K562 (cell line): ENCODE data around the gene TBC1D3B. TPM values are rescaled to one million over a fixed set of nuclear protein-coding genes. Genes with fewer than 3 reads are reported as not detected.

Experiments
- ATAC-seq: fragments of 200-7000 bp; cut with Tn5 transposase; 3 replicates; pipeline ENCODE4 v1.9.1; 2020; ENCODE audit warnings: moderate library complexity
- BruUV-seq: library from RNA; stranded (reverse); fragments of 400-500 nt; replicated peaks from 2 replicates; lab custom pipeline; 2021; lab: Mats Ljungman, UMichigan
- CTCF ChIA-PET: fragments of 300-600 bp; formaldehyde crosslinking; extraction: SDS; loops from one replicate; lab custom pipeline; 2021; ENCODE audit warnings: low intra/inter-chr PET ratio; lab: Yijun Ruan, JAX
- POLR2A ChIA-PET: fragments of 300-600, 350-650 bp; sonication (Branson Sonifier 250); formaldehyde crosslinking; extraction: SDS; loops from one replicate; lab custom pipeline; 2021; ENCODE audit warnings: antibody characterized with exemption, inconsistent platforms; lab: Yijun Ruan, JAX
- DNase-seq, 4 experiments: peaks; one replicate each; pipeline versions ENCODE4 v3.0.0 to v3.0.0-alpha.2; 2011 to 2018; ENCODE audit warnings: low spot score in 3 of 4, mixed read lengths in 3 of 4; ENCODE audit errors: extremely low read depth in 1 of 4
- FAIRE-seq: peaks from 2 replicates; lab custom pipeline; 2011; peaks lifted over from hg19 to GRCh38; lab: Jason Lieb, UNC
- H2AFZ ChIP-seq: 2 replicates; pipeline ENCODE4 v1.6.0; 2011; ENCODE audit warnings: low read depth, low read length, control low read depth, inconsistent platforms
- H3K27ac ChIP-seq: fragments of 200-600 bp; 3 replicates; pipeline ENCODE4 v1.8.0; 2011; ENCODE audit warnings: low read depth, mild to moderate bottlenecking, control low read depth, inconsistent platforms, low read length, moderate library complexity, mixed read lengths; ENCODE audit errors: extremely low read depth
- H3K27me3 ChIP-seq, 2 experiments: fragments of 300-600 bp in 1 of 2; 2 replicates in 1 of 2; 3 replicates in 1 of 2; pipeline versions ENCODE4 v1.6.0 to v1.8.0; 2011; ENCODE audit warnings: inconsistent platforms in 2 of 2, low read length in 2 of 2, mild to moderate bottlenecking in 1 of 2, mixed read lengths in 1 of 2, moderate library complexity in 1 of 2; ENCODE audit not compliant: control insufficient read depth in 2 of 2, insufficient read depth in 2 of 2
- H3K36me3 ChIP-seq: fragments of 300-600 bp; 3 replicates; pipeline ENCODE4 v1.8.0; 2011; ENCODE audit warnings: mild to moderate bottlenecking, low read length, inconsistent platforms; ENCODE audit not compliant: control insufficient read depth, insufficient read depth
- H3K4me1 ChIP-seq, 2 experiments: fragments of 200-600 bp in 1 of 2; replicated peaks in 1 of 2; 2 replicates in 1 of 2; 3 replicates in 1 of 2; pipeline versions ENCODE4 v1.5.1 to v1.8.0; 2011; ENCODE audit warnings: inconsistent platforms in 2 of 2, low read length in 2 of 2, mild to moderate bottlenecking in 1 of 2, mixed read lengths in 1 of 2, moderate library complexity in 1 of 2; ENCODE audit not compliant: control insufficient read depth in 2 of 2, insufficient read depth in 2 of 2
- H3K4me2 ChIP-seq: 2 replicates; pipeline ENCODE4 v1.6.1; 2011; ENCODE audit warnings: low read length, control low read depth, inconsistent platforms, mixed read lengths; ENCODE audit not compliant: insufficient read depth
- H3K4me3 ChIP-seq: fragments of 200-600 bp; sonication (generic), shearing (Covaris generic); 2 replicates; pipeline ENCODE4 v1.5.1; 2016; ENCODE audit warnings: control low read depth, inconsistent platforms
- H3K79me2 ChIP-seq: fragments of 200-600 bp; 3 replicates; pipeline ENCODE4 v1.8.0; 2011; ENCODE audit warnings: low read length, inconsistent platforms; ENCODE audit not compliant: control insufficient read depth, insufficient read depth
- H3K9ac ChIP-seq, 2 experiments: 2 replicates each; pipeline versions ENCODE4 v1.6.0 to v1.6.1; 2011; ENCODE audit warnings: low read depth in 2 of 2, low read length in 2 of 2, control low read depth in 1 of 2, inconsistent platforms in 1 of 2, mild to moderate bottlenecking in 1 of 2, mixed read lengths in 1 of 2; ENCODE audit not compliant: insufficient read depth in 1 of 2
- H3K9me1 ChIP-seq: one replicate; pipeline ENCODE4 v1.6.0; 2011; ENCODE audit warnings: inconsistent platforms, mild to moderate bottlenecking, low read length, moderate library complexity; ENCODE audit not compliant: control insufficient read depth, insufficient read depth
- H3K9me3 ChIP-seq: replicated peaks from 2 replicates; pipeline ENCODE4 v1.5.1; 2011; ENCODE audit warnings: low read depth, low read length, inconsistent platforms; ENCODE audit not compliant: control insufficient read depth, insufficient read depth
- H4K20me1 ChIP-seq: replicated peaks from 2 replicates; pipeline ENCODE4 v1.6.1; 2011; ENCODE audit warnings: low read length, inconsistent platforms, mixed read lengths; ENCODE audit not compliant: control insufficient read depth, insufficient read depth
- MAFF ChIP-seq: IDR thresholded peaks from 2 replicates; pipeline ENCODE4 v1.6.1; 2012; ENCODE audit warnings: low read length, improper control_type of control experiment
- PRMT5 ChIP-seq: sonication (generic); formaldehyde crosslinking; IDR thresholded peaks from 2 replicates; pipeline ENCODE4 v1.5.0; 2020; ENCODE audit warnings: missing genetic modification reagents
- RBM22 ChIP-seq: fragments of 200-400 bp; formaldehyde crosslinking; IDR thresholded peaks from 2 replicates; pipeline ENCODE4 v1.6.1; 2018; ENCODE audit warnings: low read length, low read depth; ENCODE audit not compliant: poor library complexity, severe bottlenecking
- SIN3B ChIP-seq: fragments of 450-650 bp; IDR thresholded peaks from 2 replicates; pipeline ENCODE4 v1.6.1; 2017; ENCODE audit warnings: low read depth, mild to moderate bottlenecking, moderate library complexity
- ZC3H11A ChIP-seq: IDR thresholded peaks from 2 replicates; pipeline ENCODE4 v1.6.1; 2012; ENCODE audit warnings: low read depth, low read length, improper control_type of control experiment
- ZNF668 ChIP-seq: fragments of 250-450 bp; sonication (Bioruptor Pico); IDR thresholded peaks from 2 replicates; pipeline ENCODE4 v1.8.0; 2022; ENCODE audit warnings: mild to moderate bottlenecking, inconsistent platforms
- WGBS: fragments of 100-300 bp; shearing (Covaris generic); methylation state at CpG from one replicate; pipeline ENCODE4 v1.1.6; 2016; ENCODE audit warnings: low coverage, mixed read lengths; ENCODE audit not compliant: insufficient coverage; ENCODE audit errors: missing lambda C conversion rate; 5-methylcytosine and 5-hydroxymethylcytosine counted together
- in situ Hi-C: fragments of 300-500 bp; cut with MboI; formaldehyde crosslinking; loops from 4 replicates; pipeline ENCODE4 v1.15.0; 2018; ENCODE audit warnings: inconsistent platforms, mixed read lengths
- intact Hi-C: fragments of 100-400 bp; cut with micrococcal nuclease; formaldehyde crosslinking; loops from 2 replicates; pipeline ENCODE4 v1.14.2; 2022
- polyA plus RNA-seq, 8 experiments: library from polyadenylated mRNA; depleted of rRNA in 4 of 8; stranded (reverse) in 5 of 8; unstranded in 3 of 8; fragments of >200 nt; fragmentation: Nextera tagmentation in 2 of 8; fragmentation: Illumina TruSeq in 1 of 8; extraction: Ambion mirVana in 2 of 8; extraction: Trizol in 1 of 8; gene quantifications; 2 replicates each; pipeline versions ENCODE4 v1.2.1 to v1.2.3, GENCODE V29; 2011 to 2014; ENCODE audit warnings: inconsistent platforms in 1 of 8, missing spikeins in 1 of 8
- total RNA-seq, 7 experiments: library from RNA; depleted of rRNA in 6 of 7; stranded (reverse); fragments of >200 nt in 6 of 7; fragmentation: Illumina TruSeq in 2 of 7; extraction: Trizol in 2 of 7; gene quantifications; 2 replicates each; pipeline versions ENCODE4 v1.2.1 to v1.2.3, GENCODE V29; 2011 to 2021; ENCODE audit warnings: low replicate concordance in 1 of 7
- TF ChIP-seq, protein P1 (sequence below): sonication (generic); formaldehyde crosslinking; IDR thresholded peaks from 2 replicates; pipeline ENCODE4 v1.8.0; 2023; ENCODE audit warnings: missing genetic modification reagents, mild to moderate bottlenecking, borderline replicate concordance
- TF ChIP-seq, protein P2 (sequence below): fragments of 450-650 bp; IDR thresholded peaks from 2 replicates; pipeline ENCODE4 v1.6.1; 2016; ENCODE audit warnings: antibody characterized with exemption
- TF ChIP-seq, protein P3 (sequence below): fragments of 450-650 bp; IDR thresholded peaks from 2 replicates; pipeline ENCODE4 v1.6.1; 2018; ENCODE audit warnings: mild to moderate bottlenecking, low read depth; ENCODE audit not compliant: partially characterized antibody

The TBC1D3B gene
- total and polyA plus RNA-seq, 9 of the 15 experiments (the other 6 are each of a cell fraction or from before 2014, with no cell fraction given), result 0.29 to 0.60 TPM; not detected in 7

DNA sequence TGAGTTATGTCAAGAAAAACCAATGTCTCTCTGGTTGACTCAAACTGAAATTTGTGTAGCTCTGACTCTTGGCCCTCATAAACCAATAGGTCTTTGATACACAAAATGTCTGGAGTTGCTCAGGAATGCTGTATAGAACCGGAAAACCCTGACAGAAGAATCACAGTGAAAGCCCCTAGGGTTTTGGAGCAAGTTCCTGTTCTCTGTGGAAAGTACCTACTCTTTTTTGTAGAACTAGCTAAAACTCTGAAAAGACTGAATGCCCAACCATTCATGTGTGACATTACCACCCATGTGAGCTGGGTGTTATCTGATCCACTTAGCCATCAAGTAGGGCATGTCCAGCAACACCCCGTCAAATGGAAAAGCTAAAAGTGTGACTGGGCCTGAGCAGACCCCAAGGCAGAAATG, 44.0 kb downstream of the TBC1D3B start:
- H3K27ac ChIP-seq, result no peak overlapping the region
- TF ChIP-seq, protein P1, sequence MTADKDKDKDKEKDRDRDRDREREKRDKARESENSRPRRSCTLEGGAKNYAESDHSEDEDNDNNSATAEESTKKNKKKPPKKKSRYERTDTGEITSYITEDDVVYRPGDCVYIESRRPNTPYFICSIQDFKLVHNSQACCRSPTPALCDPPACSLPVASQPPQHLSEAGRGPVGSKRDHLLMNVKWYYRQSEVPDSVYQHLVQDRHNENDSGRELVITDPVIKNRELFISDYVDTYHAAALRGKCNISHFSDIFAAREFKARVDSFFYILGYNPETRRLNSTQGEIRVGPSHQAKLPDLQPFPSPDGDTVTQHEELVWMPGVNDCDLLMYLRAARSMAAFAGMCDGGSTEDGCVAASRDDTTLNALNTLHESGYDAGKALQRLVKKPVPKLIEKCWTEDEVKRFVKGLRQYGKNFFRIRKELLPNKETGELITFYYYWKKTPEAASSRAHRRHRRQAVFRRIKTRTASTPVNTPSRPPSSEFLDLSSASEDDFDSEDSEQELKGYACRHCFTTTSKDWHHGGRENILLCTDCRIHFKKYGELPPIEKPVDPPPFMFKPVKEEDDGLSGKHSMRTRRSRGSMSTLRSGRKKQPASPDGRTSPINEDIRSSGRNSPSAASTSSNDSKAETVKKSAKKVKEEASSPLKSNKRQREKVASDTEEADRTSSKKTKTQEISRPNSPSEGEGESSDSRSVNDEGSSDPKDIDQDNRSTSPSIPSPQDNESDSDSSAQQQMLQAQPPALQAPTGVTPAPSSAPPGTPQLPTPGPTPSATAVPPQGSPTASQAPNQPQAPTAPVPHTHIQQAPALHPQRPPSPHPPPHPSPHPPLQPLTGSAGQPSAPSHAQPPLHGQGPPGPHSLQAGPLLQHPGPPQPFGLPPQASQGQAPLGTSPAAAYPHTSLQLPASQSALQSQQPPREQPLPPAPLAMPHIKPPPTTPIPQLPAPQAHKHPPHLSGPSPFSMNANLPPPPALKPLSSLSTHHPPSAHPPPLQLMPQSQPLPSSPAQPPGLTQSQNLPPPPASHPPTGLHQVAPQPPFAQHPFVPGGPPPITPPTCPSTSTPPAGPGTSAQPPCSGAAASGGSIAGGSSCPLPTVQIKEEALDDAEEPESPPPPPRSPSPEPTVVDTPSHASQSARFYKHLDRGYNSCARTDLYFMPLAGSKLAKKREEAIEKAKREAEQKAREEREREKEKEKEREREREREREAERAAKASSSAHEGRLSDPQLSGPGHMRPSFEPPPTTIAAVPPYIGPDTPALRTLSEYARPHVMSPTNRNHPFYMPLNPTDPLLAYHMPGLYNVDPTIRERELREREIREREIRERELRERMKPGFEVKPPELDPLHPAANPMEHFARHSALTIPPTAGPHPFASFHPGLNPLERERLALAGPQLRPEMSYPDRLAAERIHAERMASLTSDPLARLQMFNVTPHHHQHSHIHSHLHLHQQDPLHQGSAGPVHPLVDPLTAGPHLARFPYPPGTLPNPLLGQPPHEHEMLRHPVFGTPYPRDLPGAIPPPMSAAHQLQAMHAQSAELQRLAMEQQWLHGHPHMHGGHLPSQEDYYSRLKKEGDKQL (CRISPR knock-in tag), result no peak
- no peak for TF ChIP-seq PRMT5 (CRISPR knock-in tag)
- TF ChIP-seq MAFF, result no peak
- TF ChIP-seq ZC3H11A, result no peak
- TF ChIP-seq ZNF668 (CRISPR knock-in tag), result no peak
- TF ChIP-seq, protein P2, sequence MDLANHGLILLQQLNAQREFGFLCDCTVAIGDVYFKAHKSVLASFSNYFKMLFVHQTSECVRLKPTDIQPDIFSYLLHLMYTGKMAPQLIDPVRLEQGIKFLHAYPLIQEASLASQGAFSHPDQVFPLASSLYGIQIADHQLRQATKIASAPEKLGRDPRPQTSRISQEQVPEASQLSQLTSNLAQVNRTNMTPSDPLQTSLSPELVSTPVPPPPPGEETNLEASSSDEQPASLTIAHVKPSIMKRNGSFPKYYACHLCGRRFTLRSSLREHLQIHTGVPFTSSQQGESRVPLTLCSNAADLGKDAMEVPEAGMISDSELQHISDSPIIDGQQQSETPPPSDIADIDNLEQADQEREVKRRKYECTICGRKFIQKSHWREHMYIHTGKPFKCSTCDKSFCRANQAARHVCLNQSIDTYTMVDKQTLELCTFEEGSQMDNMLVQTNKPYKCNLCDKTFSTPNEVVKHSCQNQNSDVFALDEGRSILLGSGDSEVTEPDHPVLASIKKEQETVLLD, result no peak
- no peak for TF ChIP-seq RBM22
- TF ChIP-seq SIN3B, result no peak
- TF ChIP-seq, protein P3, sequence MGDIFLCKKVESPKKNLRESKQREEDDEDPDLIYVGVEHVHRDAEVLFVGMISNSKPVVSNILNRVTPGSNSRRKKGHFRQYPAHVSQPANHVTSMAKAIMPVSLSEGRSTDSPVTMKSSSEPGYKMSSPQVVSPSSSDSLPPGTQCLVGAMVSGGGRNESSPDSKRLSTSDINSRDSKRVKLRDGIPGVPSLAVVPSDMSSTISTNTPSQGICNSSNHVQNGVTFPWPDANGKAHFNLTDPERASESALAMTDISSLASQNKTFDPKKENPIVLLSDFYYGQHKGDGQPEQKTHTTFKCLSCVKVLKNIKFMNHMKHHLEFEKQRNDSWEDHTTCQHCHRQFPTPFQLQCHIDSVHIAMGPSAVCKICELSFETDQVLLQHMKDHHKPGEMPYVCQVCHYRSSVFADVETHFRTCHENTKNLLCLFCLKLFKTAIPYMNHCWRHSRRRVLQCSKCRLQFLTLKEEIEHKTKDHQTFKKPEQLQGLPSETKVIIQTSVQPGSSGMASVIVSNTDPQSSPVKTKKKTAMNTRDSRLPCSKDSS, result no peak
- peaks cover 2% of the 10 kb centered on the region for H3K9me1 ChIP-seq
- no peaks in the 10 kb centered on the region for H3K36me3 ChIP-seq
- ATAC-seq (no peak), DNase-seq (no peak), FAIRE-seq (no peak)
- CTCF ChIA-PET, result no interaction called here
- in situ Hi-C loops (no loop called here), intact Hi-C loops (no loop called here)
- WGBS, result 0% methylated on average over 2 of the region's 2 CpGs
- H3K27me3 ChIP-seq, result no peaks in the 10 kb centered on the region; a peak in 1 of 5 replicates
- no peaks in the 10 kb centered on the region for H3K79me2 ChIP-seq
- no peak overlapping the region for H3K4me2 ChIP-seq
- no peak overlapping the region for H3K9ac ChIP-seq
- no peaks in the 10 kb centered on the region for H3K9me3 ChIP-seq
- POLR2A ChIA-PET, result no interaction called here
- no TSS peak for BruUV-seq
- no peaks in the 10 kb centered on the region for H4K20me1 ChIP-seq
- no peak overlapping the region for H2AFZ ChIP-seq
- no peaks in the 10 kb centered on the region for H3K4me1 ChIP-seq
- no peak overlapping the region for H3K4me3 ChIP-seq
